Mesothelial cell of epicardium (in vitro differentiated cells): Measurements from ENCODE around the gene RYK. TPM values are rescaled to one million over a fixed set of nuclear protein-coding genes. Genes with fewer than 3 reads are reported as not detected.

Source experiments
- DNase-seq, 2 experiments: peaks; one replicate each; pipeline ENCODE4 v3.0.0; 2021; ENCODE audit warnings: low spot score in 2 of 2; ENCODE audit not compliant: unreplicated experiment in 2 of 2
- H3K27ac Mint-ChIP-seq: 2 replicates; pipeline ENCODE4 v1.8.0; 2021; ENCODE audit warnings: mixed read lengths
- H3K27me3 Mint-ChIP-seq: 2 replicates; pipeline ENCODE4 v1.8.0; 2021; ENCODE audit warnings: low read depth, mixed read lengths
- H3K36me3 Mint-ChIP-seq: 2 replicates; pipeline ENCODE4 v1.8.0; 2021; ENCODE audit warnings: mixed read lengths
- H3K4me1 Mint-ChIP-seq: 2 replicates; pipeline ENCODE4 v1.8.0; 2021; ENCODE audit warnings: mixed read lengths
- H3K4me3 Mint-ChIP-seq: 2 replicates; pipeline ENCODE4 v1.8.0; 2021; ENCODE audit warnings: mild to moderate bottlenecking, moderate library complexity, mixed read lengths
- H3K9me3 Mint-ChIP-seq: 2 replicates; pipeline ENCODE4 v1.8.0; 2021; ENCODE audit warnings: mixed read lengths
- CTCF ChIP-seq: fragments of 200-600 bp; sonication (generic); IDR thresholded peaks from one replicate; pipeline ENCODE4 v1.5.0; 2021; ENCODE audit warnings: antibody characterized with exemption; ENCODE audit not compliant: unreplicated experiment
- total RNA-seq: library from RNA; stranded (reverse); gene quantifications from 3 replicates; pipeline ENCODE4 v1.2.1, GENCODE V29; 2021

Gene RYK
- total RNA-seq, 1 donor from 2014 or later, result 103 TPM

DNA sequence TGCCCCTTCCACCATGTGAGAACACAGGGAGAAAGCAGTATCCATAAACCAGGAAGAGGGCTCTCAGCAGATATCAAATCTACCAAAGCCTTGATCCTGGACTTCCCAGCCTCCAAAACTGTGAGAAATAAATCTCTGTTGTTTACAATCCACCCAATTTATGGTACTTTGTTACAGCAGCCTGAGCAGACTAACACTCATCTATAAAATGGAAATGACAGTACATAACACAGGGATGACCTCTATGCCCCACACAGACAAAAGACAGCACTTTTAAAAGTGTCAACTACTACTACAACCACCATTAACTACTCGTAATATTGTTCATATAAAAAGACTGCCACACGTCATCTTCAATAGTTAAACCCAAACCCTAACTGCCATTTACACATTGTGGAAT lies 5.7 kb downstream of the RYK start:
- no peaks in the 10 kb centered on the region for H3K27me3 Mint-ChIP-seq
- no peak for DNase-seq
- H3K4me3 Mint-ChIP-seq, result no peak overlapping the region
- H3K36me3 Mint-ChIP-seq, result peaks cover 2% of the 10 kb centered on the region
- no peak for TF ChIP-seq CTCF
- peak overlapping the region; percentile 28 for H3K27ac Mint-ChIP-seq
- H3K9me3 Mint-ChIP-seq, result peaks cover 7% of the 10 kb centered on the region
- H3K4me1 Mint-ChIP-seq, result peaks cover 49% of the 10 kb centered on the region

DNA sequence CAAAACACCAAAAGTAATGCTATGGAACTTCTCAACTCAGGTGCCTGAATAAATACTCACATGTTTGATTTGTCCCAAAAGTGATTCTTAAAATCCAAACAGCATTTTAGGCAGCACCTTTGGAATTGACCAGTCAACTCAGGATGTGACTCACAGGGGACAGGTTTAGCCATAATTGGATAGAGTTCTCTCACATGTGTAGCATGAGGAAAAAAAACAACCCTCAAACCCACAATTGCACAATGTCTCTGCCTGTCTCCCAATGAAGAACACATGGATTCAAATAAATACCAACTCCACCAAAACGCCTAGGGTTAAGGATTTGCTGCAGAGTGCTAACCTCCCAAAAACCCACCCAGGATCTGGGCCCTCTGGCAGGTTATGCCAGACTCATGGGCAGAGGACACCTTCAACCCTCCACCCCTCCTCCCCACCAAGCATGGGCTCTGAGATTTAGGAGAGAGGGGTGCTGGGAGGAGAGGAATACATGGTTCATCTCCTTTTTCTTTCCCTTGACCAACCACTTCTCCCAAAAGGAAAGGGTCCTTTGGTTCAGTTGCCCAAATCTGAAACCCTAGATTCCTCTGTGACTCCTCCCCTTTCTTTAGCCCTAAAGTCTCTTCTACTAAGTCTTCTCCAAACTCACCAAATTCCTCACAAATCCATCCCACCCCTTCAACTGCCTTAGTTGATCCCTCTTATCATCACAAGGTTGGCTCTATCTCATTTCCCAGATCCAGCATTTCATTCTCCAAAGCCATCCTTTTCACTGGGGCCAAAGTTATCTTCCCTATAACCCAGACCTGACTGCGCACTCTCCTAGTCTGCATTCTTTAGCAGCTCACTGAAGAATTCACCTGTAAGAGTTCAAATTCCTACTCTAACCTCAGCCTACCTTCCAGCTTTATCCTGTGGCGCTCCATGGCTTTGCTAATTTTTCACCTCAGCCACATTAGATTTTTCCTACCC lies 7.7 kb downstream of the RYK start:
- DNase-seq, result no peak
- no peaks in the 10 kb centered on the region for H3K27me3 Mint-ChIP-seq
- peak overlapping the region; percentile 54 for H3K27ac Mint-ChIP-seq
- peaks cover 2% of the 10 kb centered on the region for H3K36me3 Mint-ChIP-seq
- H3K4me3 Mint-ChIP-seq, result no peak overlapping the region
- peaks cover 7% of the 10 kb centered on the region for H3K9me3 Mint-ChIP-seq
- peaks cover 38% of the 10 kb centered on the region for H3K4me1 Mint-ChIP-seq
- no peak for TF ChIP-seq CTCF

DNA sequence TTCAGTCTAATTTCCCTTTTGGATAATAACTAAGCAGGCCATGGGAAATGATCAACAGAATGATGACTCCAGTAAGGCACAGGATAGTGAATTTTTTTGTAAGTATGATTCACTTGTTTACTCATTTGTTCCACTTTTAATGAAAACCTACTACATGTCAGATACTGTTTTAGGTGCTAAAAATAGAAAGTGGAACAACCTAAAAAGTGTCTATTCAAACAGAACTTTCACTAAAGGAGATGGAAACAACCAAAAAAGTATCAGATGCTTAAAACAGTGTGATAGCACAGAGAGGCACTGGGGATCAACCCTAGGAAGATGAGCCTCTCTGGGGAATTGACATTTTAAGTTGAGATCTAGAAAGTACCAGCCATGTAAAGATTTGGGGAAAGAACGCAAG lies 11.1 kb downstream of the RYK start:
- Mint-ChIP-seq H3K4me3 (no peak overlapping the region), H3K27ac (no peak overlapping the region), H3K9me3 (no peaks in the 10 kb centered on the region), H3K36me3 (no peaks in the 10 kb centered on the region), H3K4me1 (peaks cover 46% of the 10 kb centered on the region), H3K27me3 (no peaks in the 10 kb centered on the region)
- no peak for TF ChIP-seq CTCF
- no peak for DNase-seq

- no peaks in the 10 kb centered on the region for H3K27me3 Mint-ChIP-seq
- H3K36me3 Mint-ChIP-seq, result no peaks in the 10 kb centered on the region
- peak overlapping the region; percentile 36 for H3K27ac Mint-ChIP-seq
Measured at GRCh38 chr3:134237454-134238145, 13.1 kb downstream of the RYK start.

More at GRCh38 chr3:134237454-134238145, 13.1 kb downstream of the RYK start:
- H3K4me3 Mint-ChIP-seq, result no peak overlapping the region
- no peaks in the 10 kb centered on the region for H3K9me3 Mint-ChIP-seq
- peaks cover 32% of the 10 kb centered on the region for H3K4me1 Mint-ChIP-seq
- no peak for TF ChIP-seq CTCF
- DNase-seq, result no peak
